K562 (cell line): ENCODE measurements around the gene BCAS3. TPM values are rescaled to one million over a fixed set of nuclear protein-coding genes. Genes with fewer than 3 reads are reported as not detected.
A peak's percentile ranks its signal among the peaks of the same experiment; 100 is the strongest.

ENCODE experiments used
- ATAC-seq: fragments of 200-7000 bp; cut with Tn5 transposase; 3 replicates; pipeline ENCODE4 v1.9.1; 2020; ENCODE audit warnings: moderate library complexity
- BruUV-seq: library from RNA; stranded (reverse); fragments of 400-500 nt; replicated peaks from 2 replicates; lab custom pipeline; 2021; lab: Mats Ljungman, UMichigan
- CTCF ChIA-PET: fragments of 300-600 bp; formaldehyde crosslinking; extraction: SDS; loops from one replicate; lab custom pipeline; 2021; ENCODE audit warnings: low intra/inter-chr PET ratio; lab: Yijun Ruan, JAX
- POLR2A ChIA-PET: fragments of 300-600, 350-650 bp; sonication (Branson Sonifier 250); formaldehyde crosslinking; extraction: SDS; loops from one replicate; lab custom pipeline; 2021; ENCODE audit warnings: antibody characterized with exemption, inconsistent platforms; lab: Yijun Ruan, JAX
- DNase-seq, 4 experiments: peaks; one replicate each; pipeline versions ENCODE4 v3.0.0 to v3.0.0-alpha.2; 2011 to 2018; ENCODE audit warnings: low spot score in 3 of 4, mixed read lengths in 3 of 4; ENCODE audit errors: extremely low read depth in 1 of 4
- FAIRE-seq: peaks from 2 replicates; lab custom pipeline; 2011; peaks lifted over from hg19 to GRCh38; lab: Jason Lieb, UNC
- H2AFZ ChIP-seq: 2 replicates; pipeline ENCODE4 v1.6.0; 2011; ENCODE audit warnings: low read depth, low read length, control low read depth, inconsistent platforms
- H3K27ac ChIP-seq: fragments of 200-600 bp; 3 replicates; pipeline ENCODE4 v1.8.0; 2011; ENCODE audit warnings: low read depth, mild to moderate bottlenecking, control low read depth, inconsistent platforms, low read length, moderate library complexity, mixed read lengths; ENCODE audit errors: extremely low read depth
- H3K27me3 ChIP-seq, 2 experiments: fragments of 300-600 bp in 1 of 2; 2 replicates in 1 of 2; 3 replicates in 1 of 2; pipeline versions ENCODE4 v1.6.0 to v1.8.0; 2011; ENCODE audit warnings: inconsistent platforms in 2 of 2, low read length in 2 of 2, mild to moderate bottlenecking in 1 of 2, mixed read lengths in 1 of 2, moderate library complexity in 1 of 2; ENCODE audit not compliant: control insufficient read depth in 2 of 2, insufficient read depth in 2 of 2
- H3K36me3 ChIP-seq: fragments of 300-600 bp; 3 replicates; pipeline ENCODE4 v1.8.0; 2011; ENCODE audit warnings: mild to moderate bottlenecking, low read length, inconsistent platforms; ENCODE audit not compliant: control insufficient read depth, insufficient read depth
- H3K4me1 ChIP-seq, 2 experiments: fragments of 200-600 bp in 1 of 2; replicated peaks in 1 of 2; 2 replicates in 1 of 2; 3 replicates in 1 of 2; pipeline versions ENCODE4 v1.5.1 to v1.8.0; 2011; ENCODE audit warnings: inconsistent platforms in 2 of 2, low read length in 2 of 2, mild to moderate bottlenecking in 1 of 2, mixed read lengths in 1 of 2, moderate library complexity in 1 of 2; ENCODE audit not compliant: control insufficient read depth in 2 of 2, insufficient read depth in 2 of 2
- H3K4me2 ChIP-seq: 2 replicates; pipeline ENCODE4 v1.6.1; 2011; ENCODE audit warnings: low read length, control low read depth, inconsistent platforms, mixed read lengths; ENCODE audit not compliant: insufficient read depth
- H3K4me3 ChIP-seq: fragments of 200-600 bp; sonication (generic), shearing (Covaris generic); 2 replicates; pipeline ENCODE4 v1.5.1; 2016; ENCODE audit warnings: control low read depth, inconsistent platforms
- H3K79me2 ChIP-seq: fragments of 200-600 bp; 3 replicates; pipeline ENCODE4 v1.8.0; 2011; ENCODE audit warnings: low read length, inconsistent platforms; ENCODE audit not compliant: control insufficient read depth, insufficient read depth
- H3K9ac ChIP-seq, 2 experiments: 2 replicates each; pipeline versions ENCODE4 v1.6.0 to v1.6.1; 2011; ENCODE audit warnings: low read depth in 2 of 2, low read length in 2 of 2, control low read depth in 1 of 2, inconsistent platforms in 1 of 2, mild to moderate bottlenecking in 1 of 2, mixed read lengths in 1 of 2; ENCODE audit not compliant: insufficient read depth in 1 of 2
- H3K9me1 ChIP-seq: one replicate; pipeline ENCODE4 v1.6.0; 2011; ENCODE audit warnings: inconsistent platforms, mild to moderate bottlenecking, low read length, moderate library complexity; ENCODE audit not compliant: control insufficient read depth, insufficient read depth
- H3K9me3 ChIP-seq: replicated peaks from 2 replicates; pipeline ENCODE4 v1.5.1; 2011; ENCODE audit warnings: low read depth, low read length, inconsistent platforms; ENCODE audit not compliant: control insufficient read depth, insufficient read depth
- H4K20me1 ChIP-seq: replicated peaks from 2 replicates; pipeline ENCODE4 v1.6.1; 2011; ENCODE audit warnings: low read length, inconsistent platforms, mixed read lengths; ENCODE audit not compliant: control insufficient read depth, insufficient read depth
- ZBTB11 ChIP-seq, 3 experiments: fragments of 200-800 bp in 1 of 3; fragments of 250-450 bp in 1 of 3; fragments of 450-650 bp in 1 of 3; sonication (Bioruptor Pico) in 1 of 3; sonication (Bioruptor generic) in 1 of 3; formaldehyde crosslinking in 1 of 3; IDR thresholded peaks; 2 replicates each; pipeline versions ENCODE4 v1.6.1 to v1.8.0; 2016 to 2022; ENCODE audit warnings: mild to moderate bottlenecking in 2 of 3, missing genetic modification characterization in 2 of 3, missing compliant biosample characterization in 1 of 3, moderate library complexity in 1 of 3
- ZBTB8A ChIP-seq: fragments of 450-650 bp; IDR thresholded peaks from 2 replicates; pipeline ENCODE4 v1.6.1; 2018; ENCODE audit warnings: mild to moderate bottlenecking, moderate library complexity; ENCODE audit not compliant: partially characterized antibody
- WGBS: fragments of 100-300 bp; shearing (Covaris generic); methylation state at CpG from one replicate; pipeline ENCODE4 v1.1.6; 2016; ENCODE audit warnings: low coverage, mixed read lengths; ENCODE audit not compliant: insufficient coverage; ENCODE audit errors: missing lambda C conversion rate; 5-methylcytosine and 5-hydroxymethylcytosine counted together
- in situ Hi-C: fragments of 300-500 bp; cut with MboI; formaldehyde crosslinking; loops from 4 replicates; pipeline ENCODE4 v1.15.0; 2018; ENCODE audit warnings: inconsistent platforms, mixed read lengths
- intact Hi-C: fragments of 100-400 bp; cut with micrococcal nuclease; formaldehyde crosslinking; loops from 2 replicates; pipeline ENCODE4 v1.14.2; 2022
- polyA plus RNA-seq, 8 experiments: library from polyadenylated mRNA; depleted of rRNA in 4 of 8; stranded (reverse) in 5 of 8; unstranded in 3 of 8; fragments of >200 nt; fragmentation: Nextera tagmentation in 2 of 8; fragmentation: Illumina TruSeq in 1 of 8; extraction: Ambion mirVana in 2 of 8; extraction: Trizol in 1 of 8; gene quantifications; 2 replicates each; pipeline versions ENCODE4 v1.2.1 to v1.2.3, GENCODE V29; 2011 to 2014; ENCODE audit warnings: inconsistent platforms in 1 of 8, missing spikeins in 1 of 8
- total RNA-seq, 7 experiments: library from RNA; depleted of rRNA in 6 of 7; stranded (reverse); fragments of >200 nt in 6 of 7; fragmentation: Illumina TruSeq in 2 of 7; extraction: Trizol in 2 of 7; gene quantifications; 2 replicates each; pipeline versions ENCODE4 v1.2.1 to v1.2.3, GENCODE V29; 2011 to 2021; ENCODE audit warnings: low replicate concordance in 1 of 7

BCAS3 gene
- total and polyA plus RNA-seq, 9 of the 15 experiments (the other 6 are each of a cell fraction or from before 2014, with no cell fraction given): 1.9 to 5.5 (median 3.5) TPM

- H4K20me1 ChIP-seq: peaks cover 3% of the 10 kb centered on the region; the same call in 1 of the 2 replicates
- in situ Hi-C loops: no loop called here
- peaks cover 28 to 55% of the 10 kb centered on the region in 2 experiments for H3K27me3 ChIP-seq
- CTCF ChIA-PET: no interaction called here
- H3K9me1 ChIP-seq: no peaks in the 10 kb centered on the region
- H3K79me2 ChIP-seq: no peaks in the 10 kb centered on the region
- no peak overlapping the region for H3K9ac ChIP-seq
- no peak overlapping the region for H3K4me2 ChIP-seq
- H3K4me1 ChIP-seq: no peaks in the 10 kb centered on the region
- DNase-seq (no peak), FAIRE-seq (no peak), ATAC-seq (no peak)
- intact Hi-C loops: no loop called here
- no peaks in the 10 kb centered on the region for H3K36me3 ChIP-seq
- POLR2A ChIA-PET: interaction anchor here (0.6 kb wide), 1 partner anchor 57 kb away, joined by 3 read pairs; no protein-coding TSS in a partner anchor
- no TSS peak for BruUV-seq
- H3K4me3 ChIP-seq: no peak overlapping the region
- H2AFZ ChIP-seq: no peak overlapping the region
- TF ChIP-seq ZBTB11 (CRISPR knock-in tag; IDR thresholded peaks at IDR 0.05) (peak in 1 of 3 experiments; percentile 87; a peak in 2 of 6 replicates), ZBTB8A (no peak)
- no peaks in the 10 kb centered on the region for H3K9me3 ChIP-seq
- whole genome bisulfite sequencing: 3% methylated on average over 12 of the region's 12 CpGs
- no peak overlapping the region for H3K27ac ChIP-seq
These were observed 660.5 kb downstream of the BCAS3 start for GRCh38 chr17:61338000-61338798.
